Renal cortex interstitium (tissue), 11 donors: ENCODE data around the gene LNX1. TPM values are rescaled to one million over a fixed set of nuclear protein-coding genes. Genes with fewer than 3 reads are reported as not detected.
"Not testable (repeated sequence)": the region's sequence is repeated elsewhere in the genome, so short reads cannot be mapped to it uniquely, and the experiment has no call there.

Source experiments
- DNase-seq, 11 donors: peaks; one replicate each; pipeline ENCODE4 v3.0.0-alpha.2; 2013; ENCODE audit warnings: low read depth in 9 of 11, low spot score in 4 of 11; ENCODE audit errors: extremely low read depth in 1 of 11
- polyA plus RNA-seq, 3 donors: library from polyadenylated mRNA; unstranded; fragments of 120-200 nt; gene quantifications; one replicate each; pipeline ENCODE4 v1.2.1, GENCODE V29; 2013; ENCODE audit not compliant: insufficient read length in 3 of 3

The LNX1 gene
- polyA plus RNA-seq, 3 donors = 13.4 to 18.8 (median 16.4) TPM

- no peak for DNase-seq
These were observed 106.2 kb downstream of the LNX1 start for GRCh38 chr4:53484911-53485657.

DNA sequence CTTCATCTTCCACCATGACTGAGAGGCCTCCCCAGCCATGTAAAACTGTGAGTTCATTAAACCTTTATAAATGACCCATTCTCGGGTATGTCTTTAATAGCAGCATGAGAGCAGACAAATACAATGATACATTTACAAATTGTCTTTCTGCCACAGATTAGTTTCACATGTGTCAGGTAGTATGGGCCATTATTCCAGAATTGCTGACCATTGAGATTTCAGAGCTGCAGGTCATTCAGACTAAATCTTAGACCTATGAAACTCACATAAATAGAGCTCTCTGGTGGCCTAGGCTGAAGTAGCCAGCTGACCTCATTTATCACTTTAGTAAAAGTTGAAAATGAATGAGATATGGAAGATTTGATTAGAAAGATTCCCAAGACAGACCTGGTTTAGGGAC, 108.0 kb downstream of the LNX1 start:
- DNase-seq = no peak

GRCh38 chr4:53481586-53481985, 109.7 kb downstream of the LNX1 start:
- DNase-seq = no peak

GRCh38 chr4:53480909-53481308, 110.4 kb downstream of the LNX1 start:
- no peak for DNase-seq

GRCh38 chr4:53479736-53480525, 111.4 kb downstream of the LNX1 start:
- DNase-seq = no peak

- no peak for DNase-seq
These were observed 112.4 kb downstream of the LNX1 start for GRCh38 chr4:53478671-53479456.

DNA sequence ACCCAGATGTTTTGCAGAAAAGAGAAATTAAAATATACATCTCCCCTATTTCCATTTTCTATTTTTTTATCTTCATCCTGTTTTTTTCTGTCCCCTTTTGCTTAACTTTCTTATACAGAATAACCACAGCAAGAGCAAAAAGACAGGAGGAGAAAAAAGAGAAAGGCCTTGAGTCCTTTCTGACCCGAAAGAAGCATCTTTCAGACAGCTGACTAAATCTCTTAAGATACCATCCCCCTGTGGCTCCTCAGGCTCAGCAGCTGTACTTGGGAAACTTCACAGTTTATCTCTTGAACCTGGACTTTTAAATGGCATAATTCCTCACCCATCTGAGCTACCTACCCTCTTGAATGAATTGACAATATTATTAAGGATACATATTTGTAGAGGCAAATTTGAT, 113.7 kb downstream of the LNX1 start:
- no peak for DNase-seq

DNA sequence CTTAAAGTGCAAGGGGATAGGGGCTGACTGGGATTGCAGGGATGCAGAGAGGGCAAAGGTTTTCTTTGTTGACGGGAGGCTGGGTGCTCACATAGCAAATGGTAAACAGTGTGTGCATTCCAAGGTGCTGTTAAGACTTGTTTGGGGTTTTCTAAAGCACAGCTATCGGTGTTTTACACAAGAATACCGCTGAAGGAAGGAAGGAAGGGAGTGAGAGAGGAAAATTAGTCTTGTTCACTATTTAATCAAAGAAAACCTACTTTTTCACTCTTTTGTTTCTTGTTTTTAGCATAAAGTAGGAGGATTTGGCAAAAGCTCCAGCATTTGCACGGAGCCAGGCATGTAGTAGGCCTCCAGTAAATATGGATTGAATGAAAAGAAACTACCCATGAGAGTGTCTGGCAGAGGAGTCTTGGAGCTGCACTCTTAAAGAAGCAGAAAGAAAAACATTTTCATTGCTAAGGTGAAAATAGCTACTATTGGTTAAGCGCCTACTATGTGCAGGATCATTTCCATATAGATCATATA, 114.2 kb downstream of the LNX1 start:
- no peak for DNase-seq

DNA sequence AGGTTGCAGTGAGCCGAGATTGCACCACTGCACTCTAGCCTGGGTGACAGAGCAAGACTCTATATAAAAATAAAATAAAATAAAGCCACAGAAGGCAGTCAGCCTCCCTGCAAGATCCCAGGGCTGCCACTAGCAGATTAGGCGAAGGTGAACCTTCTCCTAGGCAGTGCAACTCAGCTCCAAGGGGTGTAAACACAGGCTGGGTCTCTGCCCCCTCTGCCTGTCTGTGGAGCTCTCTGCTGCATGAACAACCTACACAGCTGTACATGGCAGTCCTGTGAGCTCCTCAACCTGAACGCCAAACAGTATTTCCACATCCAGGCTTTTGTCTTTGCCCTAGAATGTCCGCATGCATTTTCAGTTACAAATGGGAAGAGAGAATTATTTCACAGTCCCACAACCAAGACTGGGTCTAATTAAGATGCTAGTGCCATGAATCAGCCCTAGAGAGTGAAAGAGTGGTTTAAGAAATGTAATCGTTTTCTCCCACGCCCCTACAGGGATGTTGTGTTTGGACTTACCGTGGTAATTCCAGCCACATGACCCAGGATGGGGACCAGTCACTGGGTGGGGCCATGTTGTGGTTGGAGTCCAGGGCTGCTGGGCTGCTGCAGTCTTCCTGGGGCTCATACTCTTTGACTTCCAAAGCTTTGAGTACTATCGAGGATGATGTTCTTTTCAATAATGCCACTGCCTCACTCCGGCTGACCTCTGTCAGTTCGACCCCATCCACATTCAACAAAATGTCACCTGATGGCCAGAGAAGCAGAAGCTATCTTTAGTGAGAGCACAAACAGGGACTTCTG, 114.9 kb downstream of the LNX1 start:
- DNase-seq = no peak

- DNase-seq = not testable (repeated sequence)
These were observed 124.7 kb downstream of the LNX1 start for GRCh38 chr4:53466576-53466975.

DNA sequence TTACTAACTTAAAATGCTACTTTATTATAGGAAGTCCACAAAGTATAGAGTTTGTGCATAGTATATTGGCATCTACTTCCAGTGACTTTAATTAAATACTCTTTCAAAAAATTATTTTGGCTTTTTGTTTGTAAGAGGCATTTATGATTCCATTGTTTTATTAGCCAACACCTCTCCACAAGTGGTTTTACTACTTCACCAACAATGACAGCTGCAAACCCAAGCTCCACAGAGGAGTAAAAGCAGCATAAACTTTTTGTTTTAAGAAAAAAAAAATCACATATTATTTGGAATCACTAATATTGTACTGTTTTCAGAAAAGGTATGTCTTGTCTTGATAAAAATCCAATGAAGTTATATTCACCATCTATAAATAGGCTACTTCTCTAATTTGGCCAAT, 125.4 kb downstream of the LNX1 start:
- no peak for DNase-seq

GRCh38 chr4:53465281-53465680, 126.0 kb downstream of the LNX1 start:
- DNase-seq = no peak

- no peak for DNase-seq
These were observed 127.9 kb downstream of the LNX1 start for GRCh38 chr4:53463340-53463739.

DNA sequence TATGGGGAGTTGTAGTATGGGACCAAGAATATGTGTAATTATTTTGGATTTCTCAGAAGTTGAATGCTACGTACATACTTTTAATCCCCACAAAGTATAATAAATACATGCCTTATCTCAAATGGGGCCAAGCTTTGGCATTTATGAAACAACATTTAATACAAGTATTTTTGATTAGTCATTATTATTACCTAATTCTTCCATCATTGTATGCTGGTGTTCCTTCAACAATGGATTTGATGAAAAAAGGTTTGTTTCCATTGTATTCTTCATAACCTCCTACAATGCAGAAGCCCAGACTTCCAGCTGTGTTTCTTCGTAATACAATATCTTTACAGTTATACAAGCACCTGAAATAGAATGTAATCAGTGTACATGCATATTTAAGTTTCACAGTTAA, 130.0 kb downstream of the LNX1 start:
- no peak for DNase-seq

- no peak for DNase-seq
These were observed 131.7 kb downstream of the LNX1 start for GRCh38 chr4:53459548-53459947.

DNA sequence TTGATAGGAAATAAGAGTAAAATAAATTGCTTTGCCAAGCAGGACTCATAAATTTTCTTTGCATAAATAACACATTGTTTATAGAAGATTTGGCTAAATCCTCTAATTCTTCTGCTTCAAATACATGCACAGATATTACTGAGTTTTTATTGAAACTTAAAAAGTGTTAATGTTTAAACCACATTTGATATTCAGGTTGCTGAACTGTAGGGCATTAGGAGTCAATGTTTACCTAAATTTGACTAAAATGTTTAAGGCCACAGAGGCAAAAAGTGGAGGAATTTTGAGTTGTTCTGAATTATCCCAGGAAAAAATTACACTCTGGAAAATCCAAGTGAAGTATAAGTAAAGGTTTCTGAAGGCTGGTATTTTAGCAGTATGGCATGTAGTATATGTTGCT, 135.1 kb downstream of the LNX1 start:
- DNase-seq = no peak

GRCh38 chr4:53455766-53456165, 135.5 kb downstream of the LNX1 start:
- DNase-seq = peak in 4 of 11 donors; percentile 3 to 11 (median 7)

- no peak for DNase-seq
These were observed 137.9 kb downstream of the LNX1 start for GRCh38 chr4:53453385-53453784.

DNA sequence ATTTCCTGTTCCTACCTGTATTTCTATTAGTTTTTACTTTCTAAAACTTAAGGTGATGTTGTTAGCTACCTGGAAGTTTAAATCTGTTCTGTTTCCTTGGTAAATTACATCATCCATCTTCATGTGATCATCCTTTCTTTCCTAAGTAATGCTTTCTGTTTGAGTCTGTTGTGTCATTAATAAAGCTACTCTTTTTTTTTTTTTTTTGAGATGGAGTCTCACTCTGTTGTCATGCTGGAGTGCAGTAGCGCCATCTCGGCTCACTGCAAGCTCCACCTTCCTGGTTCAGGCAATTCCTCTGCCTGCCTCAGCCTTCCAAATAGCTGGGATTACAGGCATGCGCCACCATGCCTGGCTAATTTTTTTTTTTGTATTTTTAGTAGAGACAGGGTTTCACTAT, 140.5 kb downstream of the LNX1 start:
- DNase-seq = no peak
